ENCODE data around the gene NSUN6. TPM values are rescaled to one million over a fixed set of nuclear protein-coding genes. Genes with fewer than 3 reads are reported as not detected.

Gene NSUN6
- total RNA-seq, 4 donors from 2014 or later = 5.0 to 10.4 (median 5.7) TPM

DNA sequence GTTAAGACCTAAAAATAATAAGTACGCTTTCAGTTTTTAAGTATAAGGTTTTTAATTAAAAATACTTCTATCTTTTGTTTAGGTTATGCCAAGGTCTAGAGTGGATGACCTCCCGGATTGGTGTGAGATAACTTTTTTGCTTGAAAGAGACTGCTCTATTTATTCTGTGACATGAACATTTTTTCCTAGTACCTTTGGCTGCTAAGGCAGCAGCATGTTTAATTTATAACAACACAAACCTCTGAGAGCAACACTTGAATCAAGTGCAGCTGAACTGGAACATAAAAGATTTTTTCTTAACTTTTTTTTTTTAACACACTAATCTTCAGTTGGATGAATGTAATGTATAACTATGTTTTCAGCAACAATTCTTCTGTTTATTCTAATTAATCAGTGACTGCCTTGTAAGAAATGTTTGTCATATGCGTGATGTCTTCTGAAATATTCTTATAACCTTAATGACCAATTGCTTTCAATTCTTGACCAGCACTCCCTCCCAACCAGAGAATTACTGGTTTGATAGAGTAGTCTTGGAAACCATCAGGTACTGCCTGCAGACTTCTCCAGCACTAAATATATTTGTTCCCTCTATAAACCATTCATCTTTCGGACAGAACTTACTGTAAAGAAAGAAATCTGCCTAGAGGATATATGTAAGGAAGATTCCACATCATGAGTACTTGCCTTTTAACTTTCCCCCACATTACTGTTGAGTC lies 23.9 kb upstream of the NSUN6 start:
- WGBS = 72% methylated on average over 4 of the region's 4 CpGs
- TF ChIP-seq, protein P1, sequence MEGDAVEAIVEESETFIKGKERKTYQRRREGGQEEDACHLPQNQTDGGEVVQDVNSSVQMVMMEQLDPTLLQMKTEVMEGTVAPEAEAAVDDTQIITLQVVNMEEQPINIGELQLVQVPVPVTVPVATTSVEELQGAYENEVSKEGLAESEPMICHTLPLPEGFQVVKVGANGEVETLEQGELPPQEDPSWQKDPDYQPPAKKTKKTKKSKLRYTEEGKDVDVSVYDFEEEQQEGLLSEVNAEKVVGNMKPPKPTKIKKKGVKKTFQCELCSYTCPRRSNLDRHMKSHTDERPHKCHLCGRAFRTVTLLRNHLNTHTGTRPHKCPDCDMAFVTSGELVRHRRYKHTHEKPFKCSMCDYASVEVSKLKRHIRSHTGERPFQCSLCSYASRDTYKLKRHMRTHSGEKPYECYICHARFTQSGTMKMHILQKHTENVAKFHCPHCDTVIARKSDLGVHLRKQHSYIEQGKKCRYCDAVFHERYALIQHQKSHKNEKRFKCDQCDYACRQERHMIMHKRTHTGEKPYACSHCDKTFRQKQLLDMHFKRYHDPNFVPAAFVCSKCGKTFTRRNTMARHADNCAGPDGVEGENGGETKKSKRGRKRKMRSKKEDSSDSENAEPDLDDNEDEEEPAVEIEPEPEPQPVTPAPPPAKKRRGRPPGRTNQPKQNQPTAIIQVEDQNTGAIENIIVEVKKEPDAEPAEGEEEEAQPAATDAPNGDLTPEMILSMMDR (IDR thresholded peaks at IDR 0.05) = no peak
- TF ChIP-seq POLR2AphosphoS5 (IDR thresholded peaks at IDR 0.05) (no peak), POLR2A (IDR thresholded peaks at IDR 0.05; ENCODE audit: low read depth) (no peak), EP300 (IDR thresholded peaks at IDR 0.05) (no peak)
- H3K27me3 ChIP-seq = no peaks in the 10 kb centered on the region
- H3K27ac ChIP-seq (replicated peaks in 1 of 4) = peak overlapping the region in 1 of 4 donors; percentile 5
- H3K4me1 ChIP-seq = peaks cover 0 to 15% (median 11%) of the 10 kb centered on the region in 4 donors
- no peak overlapping the region for H3K4me3 ChIP-seq
- intact Hi-C loops (cut with DNase I) = no loop called here
- no peak for DNase-seq (ENCODE audit: extremely low spot score)
- peaks cover 0 to 49% (median 32%) of the 10 kb centered on the region in 4 donors for H3K36me3 ChIP-seq
- H3K9me3 ChIP-seq = no peaks in the 10 kb centered on the region

DNA sequence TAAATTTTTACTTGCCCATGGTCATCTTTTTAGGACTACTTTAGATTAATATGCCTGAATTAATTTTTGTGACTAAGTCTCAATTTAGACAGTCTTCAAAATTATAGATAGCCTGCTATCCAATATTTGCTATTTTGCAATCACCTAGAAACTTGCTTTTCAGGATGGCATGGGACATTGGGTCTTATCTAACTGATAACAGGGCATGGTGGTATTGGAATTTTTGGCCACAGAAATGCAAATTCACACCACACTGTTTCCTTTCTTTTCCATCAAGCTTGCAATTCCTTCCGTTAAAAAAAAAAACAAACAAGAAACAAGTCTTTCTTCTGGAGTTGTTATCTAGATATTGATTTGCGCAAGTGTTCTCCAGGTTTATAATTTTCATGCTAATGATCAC lies 16.6 kb upstream of the NSUN6 start:
- peaks cover 0 to 54% (median 23%) of the 10 kb centered on the region in 4 donors for H3K36me3 ChIP-seq
- WGBS = 90% methylated on average over 2 of the region's 2 CpGs
- TF ChIP-seq EP300 (IDR thresholded peaks at IDR 0.05) (no peak), POLR2A (IDR thresholded peaks at IDR 0.05; ENCODE audit: low read depth) (no peak), POLR2AphosphoS5 (IDR thresholded peaks at IDR 0.05) (no peak)
- TF ChIP-seq, protein P1 (IDR thresholded peaks at IDR 0.05) = no peak
- no peak overlapping the region for H3K27ac ChIP-seq (replicated peaks in 1 of 4)
- H3K4me1 ChIP-seq = peaks cover 6 to 35% (median 32%) of the 10 kb centered on the region in 4 donors
- no peak overlapping the region for H3K4me3 ChIP-seq
- DNase-seq (ENCODE audit: extremely low spot score) = no peak
- intact Hi-C loops (cut with DNase I) = no loop called here
- no peaks in the 10 kb centered on the region for H3K9me3 ChIP-seq
- H3K27me3 ChIP-seq = no peaks in the 10 kb centered on the region

DNA sequence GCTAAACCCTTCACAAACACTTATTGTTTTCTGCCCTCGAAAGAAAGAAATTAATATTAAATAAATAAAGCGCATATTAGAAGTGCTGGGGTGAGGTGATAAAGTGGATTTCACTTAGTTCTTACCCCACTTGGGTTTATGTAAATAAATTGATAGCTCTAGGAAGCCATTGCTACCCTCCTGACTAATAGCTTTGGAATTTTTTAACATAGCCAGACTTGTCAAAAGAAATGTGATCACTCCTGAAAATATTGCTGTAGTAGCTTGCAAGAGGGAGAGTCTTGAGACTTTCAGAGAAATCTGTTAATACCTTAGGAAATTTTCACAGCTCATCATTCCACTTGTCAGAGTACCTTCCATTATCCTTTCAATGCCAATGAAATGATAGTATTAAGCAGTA lies 15.4 kb upstream of the NSUN6 start:
- intact Hi-C loops (cut with DNase I) = no loop called here
- 65% methylated on average over 2 of the region's 2 CpGs for WGBS
- Histone ChIP-seq H3K4me1 (peaks cover 10 to 46% (median 44%) of the 10 kb centered on the region in 4 donors), H3K9me3 (no peaks in the 10 kb centered on the region), H3K27ac (replicated peaks in 1 of 4) (no peak overlapping the region), H3K4me3 (no peak overlapping the region), H3K36me3 (peaks cover 0 to 48% (median 22%) of the 10 kb centered on the region in 4 donors), H3K27me3 (no peaks in the 10 kb centered on the region)
- TF ChIP-seq POLR2A (IDR thresholded peaks at IDR 0.05; ENCODE audit: low read depth) (no peak), EP300 (IDR thresholded peaks at IDR 0.05) (no peak), POLR2AphosphoS5 (IDR thresholded peaks at IDR 0.05) (no peak)
- TF ChIP-seq, protein P1 (IDR thresholded peaks at IDR 0.05) = no peak
- DNase-seq (ENCODE audit: extremely low spot score) = no peak

DNA sequence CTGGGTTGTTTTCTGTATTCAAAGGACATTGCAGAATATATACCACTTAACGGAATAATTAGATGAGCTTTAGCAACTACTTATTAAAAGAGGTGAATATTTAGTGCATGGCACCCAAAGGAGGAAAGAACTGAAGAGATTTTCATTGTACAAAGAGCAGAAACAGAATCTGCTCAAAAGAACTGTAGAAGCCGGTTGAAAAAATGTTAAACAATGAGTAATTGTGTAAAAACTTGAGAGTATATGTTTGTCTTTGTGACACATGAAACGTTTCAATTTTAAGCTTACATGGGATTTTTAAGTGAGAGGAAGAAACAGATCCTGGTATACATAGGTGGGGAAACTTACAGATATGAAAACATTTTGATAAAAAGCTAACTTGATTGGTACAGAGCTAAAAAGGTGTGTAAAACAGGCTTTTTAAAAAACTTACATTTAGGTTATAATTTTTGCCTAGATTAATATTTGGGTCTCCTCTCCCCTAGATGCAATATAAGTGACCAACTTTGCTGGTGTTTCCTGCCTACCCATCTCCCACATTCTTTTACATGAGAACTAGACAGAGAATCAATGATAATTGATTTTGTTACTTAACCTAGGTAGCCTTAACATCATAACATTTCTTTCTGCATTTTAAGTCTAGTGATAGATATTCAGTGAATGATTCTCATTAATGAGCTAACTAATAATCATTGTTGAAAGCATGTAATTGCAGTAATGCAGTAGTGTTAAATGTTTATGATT lies 14.6 kb upstream of the NSUN6 start:
- H3K36me3 ChIP-seq = peaks cover 0 to 40% (median 16%) of the 10 kb centered on the region in 4 donors
- intact Hi-C loops (cut with DNase I) = no loop called here
- DNase-seq (ENCODE audit: extremely low spot score) = no peak
- H3K4me3 ChIP-seq = no peak overlapping the region
- 39% methylated on average over 3 of the region's 3 CpGs for WGBS
- H3K27ac ChIP-seq (replicated peaks in 1 of 4) = no peak overlapping the region
- TF ChIP-seq, protein P1 (IDR thresholded peaks at IDR 0.05) = no peak
- no peak for TF ChIP-seq POLR2AphosphoS5 (IDR thresholded peaks at IDR 0.05)
- TF ChIP-seq POLR2A (IDR thresholded peaks at IDR 0.05; ENCODE audit: low read depth) = no peak
- no peak for TF ChIP-seq EP300 (IDR thresholded peaks at IDR 0.05)
- no peaks in the 10 kb centered on the region for H3K27me3 ChIP-seq
- H3K4me1 ChIP-seq = peaks cover 18 to 55% (median 52%) of the 10 kb centered on the region in 4 donors
- no peaks in the 10 kb centered on the region for H3K9me3 ChIP-seq
